Measurements from ENCODE around the gene CIAPIN1.

Gene CIAPIN1

DNA sequence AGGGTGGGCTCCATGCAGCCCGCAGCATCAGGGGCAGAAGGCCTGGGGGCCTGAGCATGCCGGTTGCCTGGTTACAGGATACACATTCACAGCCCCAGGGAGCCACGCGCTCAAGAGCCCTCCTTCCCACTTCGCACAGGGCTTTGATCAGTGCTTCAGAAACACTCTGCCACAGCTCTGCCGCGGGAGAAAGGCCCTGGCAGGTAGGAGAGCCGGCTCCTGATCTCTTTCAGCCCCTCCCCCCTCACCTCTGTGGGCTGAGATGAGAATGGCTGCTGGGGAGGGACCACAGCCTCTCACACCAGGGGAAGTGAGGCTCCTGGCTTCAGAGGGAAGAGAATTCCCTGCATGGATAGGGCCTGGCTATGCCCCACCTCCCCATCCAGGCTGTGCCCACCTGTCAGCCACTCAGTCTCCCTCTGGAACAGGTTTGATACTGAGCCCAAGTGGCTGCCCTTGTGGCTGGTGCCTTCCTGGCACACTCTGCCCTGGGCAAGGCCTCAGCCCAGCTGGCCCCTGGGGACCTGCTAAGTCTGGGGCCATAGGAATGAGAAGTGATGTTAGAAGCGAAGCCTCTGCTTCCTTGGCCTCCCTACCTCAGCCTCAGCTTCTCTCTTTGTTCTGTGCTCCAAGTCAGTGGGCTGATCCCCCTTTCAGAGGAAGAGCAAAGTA is 30.5 kb upstream of the CIAPIN1 start:
- DNase-seq (ENCODE audit: low read depth, low spot score): no peak

GRCh38 chr16:57476546-57477410 is 29.6 kb upstream of the CIAPIN1 start:
- DNase-seq (ENCODE audit: low read depth, low spot score): no peak
- H3K4me3 ChIP-seq (ENCODE audit: low read length): no peak overlapping the region

More for the DNA sequence above, 30.5 kb upstream of the CIAPIN1 start:
- no peak overlapping the region for H3K4me3 ChIP-seq (ENCODE audit: low read length)

GRCh38 chr16:57475711-57476339 is 28.6 kb upstream of the CIAPIN1 start:
- no peak overlapping the region; the same call in 1 of the 2 replicates for H3K4me3 ChIP-seq (ENCODE audit: low read length)
- DNase-seq (ENCODE audit: low read depth, low spot score): peak; percentile 59

DNA sequence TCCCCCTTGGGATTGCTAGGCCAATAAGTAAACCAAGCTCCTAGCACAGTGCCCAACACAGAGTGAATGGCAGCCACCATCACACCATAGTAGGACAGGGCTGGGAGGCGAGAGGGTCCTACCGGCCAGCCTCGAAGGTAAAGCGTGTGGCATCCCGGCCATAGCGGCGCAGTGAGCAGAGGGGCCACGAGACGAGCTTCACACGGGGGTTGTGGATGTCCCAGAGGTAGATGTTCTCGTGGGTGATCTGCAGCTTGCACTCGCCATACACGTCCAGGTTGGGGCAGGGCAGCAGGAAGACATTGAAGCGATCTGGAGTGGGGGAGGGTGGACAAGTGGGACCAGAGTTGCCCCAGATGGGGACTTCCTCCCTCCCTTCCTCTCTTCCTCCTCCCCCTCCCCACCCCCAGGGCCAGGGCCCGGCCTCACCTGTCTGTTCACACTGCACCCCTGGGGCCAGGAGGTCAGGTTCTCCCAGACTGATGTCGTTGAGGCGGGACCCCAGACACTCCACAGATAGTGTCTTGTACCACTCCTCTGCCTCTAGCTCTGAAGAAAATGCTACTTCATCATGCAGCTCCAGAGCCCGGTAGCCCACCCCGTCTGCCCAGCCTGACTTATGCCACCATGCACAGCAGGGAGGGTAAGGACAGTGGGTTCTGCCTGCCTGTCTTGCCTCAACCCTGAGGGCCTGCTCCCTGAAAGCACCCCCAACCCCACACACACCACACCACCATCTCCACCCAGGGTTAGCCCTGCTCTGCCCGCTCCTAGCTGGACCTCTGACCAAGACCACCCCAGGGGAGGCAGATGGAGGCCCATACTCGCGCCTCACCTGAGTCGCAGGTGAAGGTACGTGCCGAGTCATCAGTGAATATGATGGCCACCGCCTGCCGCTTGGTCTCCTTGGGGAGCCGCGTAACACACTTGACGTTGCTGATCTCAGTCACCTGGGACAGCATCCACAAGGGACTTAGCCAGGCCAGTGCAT is 27.8 kb upstream of the CIAPIN1 start:
- no peak overlapping the region for H3K4me3 ChIP-seq (ENCODE audit: low read length)
- no peak for DNase-seq (ENCODE audit: low read depth, low spot score)

DNA sequence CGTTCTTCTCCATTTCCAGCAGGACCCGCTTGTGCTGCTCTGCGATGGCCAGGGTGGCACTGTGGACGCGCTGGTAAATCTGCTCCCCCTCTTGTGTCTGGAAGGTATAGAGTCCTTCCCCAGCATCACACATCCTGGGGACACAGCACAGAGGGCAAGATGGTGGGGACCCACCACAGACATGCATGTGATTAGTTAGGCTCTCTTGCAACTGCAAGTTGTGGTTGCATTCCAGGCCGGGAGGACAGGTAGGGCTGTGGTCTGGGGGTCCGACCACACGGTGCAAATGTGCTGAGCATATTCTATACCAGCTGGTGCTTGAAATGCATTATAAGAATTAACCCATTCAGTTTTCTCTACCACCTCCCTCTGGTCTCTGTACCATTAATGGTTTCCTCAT is 26.7 kb upstream of the CIAPIN1 start:
- H3K4me3 ChIP-seq (ENCODE audit: low read length): no peak overlapping the region
- DNase-seq (ENCODE audit: low read depth, low spot score): no peak

GRCh38 chr16:57473176-57473840 is 26.1 kb upstream of the CIAPIN1 start:
- no peak overlapping the region for H3K4me3 ChIP-seq (ENCODE audit: low read length)
- DNase-seq (ENCODE audit: low read depth, low spot score): no peak

GRCh38 chr16:57472665-57473060 is 25.5 kb upstream of the CIAPIN1 start:
- DNase-seq (ENCODE audit: low read depth, low spot score): no peak

DNA sequence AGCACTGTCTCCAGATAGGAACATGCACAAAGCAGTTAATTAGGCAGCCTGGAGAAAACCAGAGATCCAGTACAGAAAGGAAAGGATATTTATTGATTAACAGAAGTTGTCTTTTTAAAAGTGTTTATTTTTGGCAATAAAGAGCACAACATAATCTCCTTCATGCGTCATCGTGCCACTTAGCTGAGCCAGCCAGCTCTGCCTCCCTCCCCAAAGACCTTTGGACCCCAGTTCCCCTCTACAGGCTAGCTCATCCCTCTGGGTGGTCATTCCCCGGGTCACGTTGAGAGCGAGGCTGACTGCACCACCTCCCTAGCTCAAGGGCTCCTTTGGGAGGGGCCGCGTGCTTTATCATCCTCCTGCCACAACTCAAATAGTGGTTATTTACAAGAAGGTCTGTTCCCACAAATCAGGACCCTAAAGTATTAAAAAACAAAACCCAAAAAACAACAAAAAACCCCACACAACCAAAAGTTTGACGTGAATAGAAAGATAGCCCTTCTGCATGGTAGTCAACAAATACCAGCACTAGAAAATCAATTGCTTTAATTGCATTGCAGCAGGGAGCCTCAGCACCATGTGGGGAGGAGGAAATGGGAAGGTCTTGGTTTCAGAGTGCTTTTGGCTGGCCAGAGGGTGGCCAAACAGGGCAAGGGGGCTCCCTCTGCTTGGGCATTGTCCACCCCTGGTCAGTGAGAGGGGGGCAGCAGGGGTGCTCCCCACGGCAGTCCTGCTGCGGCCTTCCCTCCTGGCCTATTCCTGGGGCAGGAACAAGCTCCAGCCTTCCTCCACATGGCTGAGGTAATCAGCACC is 24.9 kb upstream of the CIAPIN1 start:
- H3K4me3 ChIP-seq (ENCODE audit: low read length): no peak overlapping the region
- no peak for DNase-seq (ENCODE audit: low read depth, low spot score)

More at GRCh38 chr16:57472665-57473060, 25.5 kb upstream of the CIAPIN1 start:
- no peak overlapping the region for H3K4me3 ChIP-seq (ENCODE audit: low read length)

DNA sequence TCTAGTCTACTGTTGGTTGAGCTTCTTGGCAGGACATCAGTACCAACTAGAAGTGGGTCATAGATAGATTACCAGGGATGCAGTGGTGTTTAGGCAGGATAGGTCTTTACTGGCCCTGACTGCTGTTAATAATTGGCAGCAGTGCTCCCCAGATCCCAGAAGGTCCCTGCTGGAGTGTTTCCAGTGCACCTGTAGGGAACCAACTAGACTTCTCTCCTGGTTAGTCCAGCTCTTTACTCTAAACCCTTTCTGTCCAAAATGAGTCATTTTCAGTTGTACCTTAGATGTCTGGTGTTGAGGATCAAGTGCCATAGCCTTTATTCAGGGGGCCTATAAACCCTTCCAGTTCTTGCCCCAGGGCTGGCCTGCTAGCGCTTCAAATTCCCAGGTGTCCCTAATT is 24.0 kb upstream of the CIAPIN1 start:
- H3K4me3 ChIP-seq (ENCODE audit: low read length): no peak overlapping the region
- no peak for DNase-seq (ENCODE audit: low read depth, low spot score)

GRCh38 chr16:57470711-57471110 is 23.5 kb upstream of the CIAPIN1 start:
- DNase-seq (ENCODE audit: low read depth, low spot score): no peak

DNA sequence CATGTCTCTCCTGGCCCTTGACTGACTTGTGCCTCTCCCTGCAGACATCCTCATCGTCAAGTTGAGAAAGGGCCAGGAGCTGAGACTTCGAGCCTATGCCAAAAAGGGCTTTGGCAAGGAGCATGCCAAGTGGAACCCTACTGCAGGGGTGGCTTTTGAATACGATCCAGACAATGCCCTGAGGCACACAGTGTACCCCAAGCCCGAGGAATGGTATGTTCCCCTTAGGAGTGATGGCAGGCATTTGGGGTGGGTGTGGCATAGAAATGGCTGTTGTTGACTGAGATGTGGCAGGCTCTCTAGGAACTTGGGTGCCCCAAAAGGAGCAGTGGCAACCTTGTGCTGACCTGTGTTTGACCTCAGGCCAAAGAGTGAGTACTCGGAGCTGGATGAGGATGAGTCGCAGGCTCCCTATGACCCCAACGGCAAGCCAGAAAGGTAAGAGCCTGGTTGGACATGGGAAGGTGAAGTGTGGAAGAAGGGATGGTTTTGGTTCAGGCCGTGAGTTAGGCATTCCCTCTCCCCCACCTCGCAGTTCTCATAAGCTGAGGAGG is 22.8 kb upstream of the CIAPIN1 start:
- no peak for DNase-seq (ENCODE audit: low read depth, low spot score)

More at GRCh38 chr16:57470711-57471110, 23.5 kb upstream of the CIAPIN1 start:
- H3K4me3 ChIP-seq (ENCODE audit: low read length): no peak overlapping the region

DNA sequence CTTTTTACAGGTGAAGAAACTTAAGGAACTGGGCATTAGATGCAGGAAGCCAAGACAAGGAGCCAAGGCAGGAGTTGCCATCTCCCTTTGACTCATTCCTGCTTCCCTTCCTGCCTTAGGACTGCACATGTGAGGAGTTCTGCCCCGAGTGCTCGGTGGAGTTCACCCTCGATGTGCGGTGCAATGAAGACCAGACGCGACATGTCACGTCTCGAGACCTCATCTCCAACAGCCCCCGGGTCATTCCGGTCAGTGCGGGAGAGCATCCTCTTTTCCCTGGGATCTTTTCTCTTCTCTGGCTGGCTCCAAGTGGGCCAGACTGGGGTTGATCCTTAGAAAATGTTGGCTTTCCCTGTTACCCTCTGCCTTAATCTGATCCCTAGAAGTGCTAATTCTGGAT is 21.9 kb upstream of the CIAPIN1 start:
- H3K4me3 ChIP-seq (ENCODE audit: low read length): no peak overlapping the region
- no peak for DNase-seq (ENCODE audit: low read depth, low spot score)

More for the DNA sequence above, 22.8 kb upstream of the CIAPIN1 start:
- H3K4me3 ChIP-seq (ENCODE audit: low read length): no peak overlapping the region

- H3K4me3 ChIP-seq (ENCODE audit: low read length): no peak overlapping the region
- DNase-seq (ENCODE audit: low read depth, low spot score): no peak
Observed at GRCh38 chr16:57468346-57468745, 21.2 kb upstream of the CIAPIN1 start.

DNA sequence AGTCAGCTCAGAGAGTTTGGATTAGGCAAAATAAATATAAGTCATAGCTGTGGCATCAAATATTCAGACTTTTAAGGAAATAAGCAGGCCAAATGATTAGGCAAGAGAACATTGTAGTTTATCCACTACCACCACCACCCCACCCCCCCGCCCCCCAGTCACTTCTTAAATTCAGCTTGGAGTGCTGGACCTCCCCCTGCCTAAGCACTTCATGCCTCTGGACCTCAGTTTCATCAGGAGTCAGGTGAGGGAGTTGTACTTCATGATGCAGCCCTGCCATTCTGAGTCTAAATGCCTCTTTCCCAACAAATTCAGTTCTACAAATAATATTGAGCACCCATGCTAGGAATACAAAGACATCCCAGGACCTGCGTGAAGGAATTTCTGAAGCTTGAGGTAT is 17.3 kb upstream of the CIAPIN1 start:
- DNase-seq (ENCODE audit: low read depth, low spot score): no peak

GRCh38 chr16:57462978-57463362 is 15.8 kb upstream of the CIAPIN1 start:
- DNase-seq (ENCODE audit: low read depth, low spot score): no peak
- H3K4me3 ChIP-seq (ENCODE audit: low read length): peak overlapping the region; percentile 88

More for the DNA sequence above, 17.3 kb upstream of the CIAPIN1 start:
- no peak overlapping the region for H3K4me3 ChIP-seq (ENCODE audit: low read length)

- peak within 1 kb of the TSS; percentile 88 for H3K4me3 ChIP-seq (ENCODE audit: low read length)
- peak; percentile 79 for DNase-seq (ENCODE audit: low read depth, low spot score)
Observed at GRCh38 chr16:57462209-57462977, 15.2 kb upstream of the CIAPIN1 start, which contains the start of gene POLR2C. TSS of gene POLR2C (plus strand) at chr16:57462679. CDS start at chr16:57462725, 46 bp downstream.

Data from Jurkat, Clone E6-1 (cell line).